ENCODE measurements around the gene TRPM5. TPM values are rescaled to one million over a fixed set of nuclear protein-coding genes. Genes with fewer than 3 reads are reported as not detected.

The TRPM5 gene
- total and polyA plus RNA-seq, 2 of the 8 experiments (the other 6 are each of a cell fraction or from before 2014, with no cell fraction given) = 0.02 TPM; not detected in 1

GRCh38 chr11:2451336-2451735, 7.0 kb upstream of the TRPM5 start (continued):
- TF ChIP-seq, protein P1, sequence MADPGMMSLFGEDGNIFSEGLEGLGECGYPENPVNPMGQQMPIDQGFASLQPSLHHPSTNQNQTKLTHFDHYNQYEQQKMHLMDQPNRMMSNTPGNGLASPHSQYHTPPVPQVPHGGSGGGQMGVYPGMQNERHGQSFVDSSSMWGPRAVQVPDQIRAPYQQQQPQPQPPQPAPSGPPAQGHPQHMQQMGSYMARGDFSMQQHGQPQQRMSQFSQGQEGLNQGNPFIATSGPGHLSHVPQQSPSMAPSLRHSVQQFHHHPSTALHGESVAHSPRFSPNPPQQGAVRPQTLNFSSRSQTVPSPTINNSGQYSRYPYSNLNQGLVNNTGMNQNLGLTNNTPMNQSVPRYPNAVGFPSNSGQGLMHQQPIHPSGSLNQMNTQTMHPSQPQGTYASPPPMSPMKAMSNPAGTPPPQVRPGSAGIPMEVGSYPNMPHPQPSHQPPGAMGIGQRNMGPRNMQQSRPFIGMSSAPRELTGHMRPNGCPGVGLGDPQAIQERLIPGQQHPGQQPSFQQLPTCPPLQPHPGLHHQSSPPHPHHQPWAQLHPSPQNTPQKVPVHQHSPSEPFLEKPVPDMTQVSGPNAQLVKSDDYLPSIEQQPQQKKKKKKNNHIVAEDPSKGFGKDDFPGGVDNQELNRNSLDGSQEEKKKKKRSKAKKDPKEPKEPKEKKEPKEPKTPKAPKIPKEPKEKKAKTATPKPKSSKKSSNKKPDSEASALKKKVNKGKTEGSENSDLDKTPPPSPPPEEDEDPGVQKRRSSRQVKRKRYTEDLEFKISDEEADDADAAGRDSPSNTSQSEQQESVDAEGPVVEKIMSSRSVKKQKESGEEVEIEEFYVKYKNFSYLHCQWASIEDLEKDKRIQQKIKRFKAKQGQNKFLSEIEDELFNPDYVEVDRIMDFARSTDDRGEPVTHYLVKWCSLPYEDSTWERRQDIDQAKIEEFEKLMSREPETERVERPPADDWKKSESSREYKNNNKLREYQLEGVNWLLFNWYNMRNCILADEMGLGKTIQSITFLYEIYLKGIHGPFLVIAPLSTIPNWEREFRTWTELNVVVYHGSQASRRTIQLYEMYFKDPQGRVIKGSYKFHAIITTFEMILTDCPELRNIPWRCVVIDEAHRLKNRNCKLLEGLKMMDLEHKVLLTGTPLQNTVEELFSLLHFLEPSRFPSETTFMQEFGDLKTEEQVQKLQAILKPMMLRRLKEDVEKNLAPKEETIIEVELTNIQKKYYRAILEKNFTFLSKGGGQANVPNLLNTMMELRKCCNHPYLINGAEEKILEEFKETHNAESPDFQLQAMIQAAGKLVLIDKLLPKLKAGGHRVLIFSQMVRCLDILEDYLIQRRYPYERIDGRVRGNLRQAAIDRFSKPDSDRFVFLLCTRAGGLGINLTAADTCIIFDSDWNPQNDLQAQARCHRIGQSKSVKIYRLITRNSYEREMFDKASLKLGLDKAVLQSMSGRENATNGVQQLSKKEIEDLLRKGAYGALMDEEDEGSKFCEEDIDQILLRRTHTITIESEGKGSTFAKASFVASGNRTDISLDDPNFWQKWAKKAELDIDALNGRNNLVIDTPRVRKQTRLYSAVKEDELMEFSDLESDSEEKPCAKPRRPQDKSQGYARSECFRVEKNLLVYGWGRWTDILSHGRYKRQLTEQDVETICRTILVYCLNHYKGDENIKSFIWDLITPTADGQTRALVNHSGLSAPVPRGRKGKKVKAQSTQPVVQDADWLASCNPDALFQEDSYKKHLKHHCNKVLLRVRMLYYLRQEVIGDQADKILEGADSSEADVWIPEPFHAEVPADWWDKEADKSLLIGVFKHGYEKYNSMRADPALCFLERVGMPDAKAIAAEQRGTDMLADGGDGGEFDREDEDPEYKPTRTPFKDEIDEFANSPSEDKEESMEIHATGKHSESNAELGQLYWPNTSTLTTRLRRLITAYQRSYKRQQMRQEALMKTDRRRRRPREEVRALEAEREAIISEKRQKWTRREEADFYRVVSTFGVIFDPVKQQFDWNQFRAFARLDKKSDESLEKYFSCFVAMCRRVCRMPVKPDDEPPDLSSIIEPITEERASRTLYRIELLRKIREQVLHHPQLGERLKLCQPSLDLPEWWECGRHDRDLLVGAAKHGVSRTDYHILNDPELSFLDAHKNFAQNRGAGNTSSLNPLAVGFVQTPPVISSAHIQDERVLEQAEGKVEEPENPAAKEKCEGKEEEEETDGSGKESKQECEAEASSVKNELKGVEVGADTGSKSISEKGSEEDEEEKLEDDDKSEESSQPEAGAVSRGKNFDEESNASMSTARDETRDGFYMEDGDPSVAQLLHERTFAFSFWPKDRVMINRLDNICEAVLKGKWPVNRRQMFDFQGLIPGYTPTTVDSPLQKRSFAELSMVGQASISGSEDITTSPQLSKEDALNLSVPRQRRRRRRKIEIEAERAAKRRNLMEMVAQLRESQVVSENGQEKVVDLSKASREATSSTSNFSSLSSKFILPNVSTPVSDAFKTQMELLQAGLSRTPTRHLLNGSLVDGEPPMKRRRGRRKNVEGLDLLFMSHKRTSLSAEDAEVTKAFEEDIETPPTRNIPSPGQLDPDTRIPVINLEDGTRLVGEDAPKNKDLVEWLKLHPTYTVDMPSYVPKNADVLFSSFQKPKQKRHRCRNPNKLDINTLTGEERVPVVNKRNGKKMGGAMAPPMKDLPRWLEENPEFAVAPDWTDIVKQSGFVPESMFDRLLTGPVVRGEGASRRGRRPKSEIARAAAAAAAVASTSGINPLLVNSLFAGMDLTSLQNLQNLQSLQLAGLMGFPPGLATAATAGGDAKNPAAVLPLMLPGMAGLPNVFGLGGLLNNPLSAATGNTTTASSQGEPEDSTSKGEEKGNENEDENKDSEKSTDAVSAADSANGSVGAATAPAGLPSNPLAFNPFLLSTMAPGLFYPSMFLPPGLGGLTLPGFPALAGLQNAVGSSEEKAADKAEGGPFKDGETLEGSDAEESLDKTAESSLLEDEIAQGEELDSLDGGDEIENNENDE (IDR thresholded peaks at IDR 0.05; ENCODE audit: insufficient replicate concordance, low read length) = no peak

Measured in H1 (cell line).